ENCODE data around the gene FOXC1. TPM values are rescaled to one million over a fixed set of nuclear protein-coding genes. Genes with fewer than 3 reads are reported as not detected.

Gene FOXC1
- total RNA-seq (2022; extraction: Qiagen RNA extraction): 4.2 to 6.5 TPM (median 6.1 TPM) in 5 replicates

GRCh38 chr6:1609648-1610496 is at the start of gene FOXC1:
Gene FOXC1, plus strand, starts transcription at chr6:1609915. Its CDS starts 531 bp downstream, at chr6:1610446.

Other genes with a start within 250 kb of the FOXC1 start
- gene FOXF2, start 220.3 kb upstream of the FOXC1 start, total RNA-seq (2022; extraction: Qiagen RNA extraction): 15.1 to 19.5 TPM (median 18.9 TPM) in 5 replicates